GM12878 (cell line): ENCODE measurements around the gene ZBED1.

Experiments
- ATF3 ChIP-seq: IDR thresholded peaks from 2 replicates; pipeline ENCODE4 v1.6.1; 2011; ENCODE audit warnings: low read depth, mild to moderate bottlenecking, low read length, moderate library complexity, borderline replicate concordance; ENCODE audit errors: extremely low read depth
- CREM ChIP-seq: IDR thresholded peaks from 2 replicates; pipeline ENCODE4 v1.6.1; 2014; ENCODE audit warnings: antibody characterized with exemption, low read depth
- EP300 ChIP-seq, 2 experiments: fragments of 150-350 bp in 1 of 2; IDR thresholded peaks; 2 replicates each; pipeline ENCODE4 v1.6.1; 2011 to 2012; ENCODE audit warnings: low read depth in 2 of 2, low read length in 2 of 2, borderline replicate concordance in 1 of 2, improper control_type of control experiment in 1 of 2, inconsistent platforms in 1 of 2; ENCODE audit not compliant: control insufficient read depth in 1 of 2
- ESRRA ChIP-seq: IDR thresholded peaks from 2 replicates; pipeline ENCODE4 v1.6.1; 2012; ENCODE audit warnings: mild to moderate bottlenecking, low read length, improper control_type of control experiment
- FOS ChIP-seq: IDR thresholded peaks from 3 replicates; pipeline ENCODE4 v1.6.1; 2011; ENCODE audit warnings: borderline replicate concordance; ENCODE audit not compliant: insufficient read length; ENCODE audit errors: extremely low read depth
- KDM1A ChIP-seq: fragments of 200-600 bp; sonication (generic); IDR thresholded peaks from 2 replicates; pipeline ENCODE4 v1.6.1; 2016; ENCODE audit warnings: borderline replicate concordance
- RBBP5 ChIP-seq: fragments of 200-600 bp; sonication (generic); conservative IDR thresholded peaks from 2 replicates; pipeline ENCODE4 v1.6.1; 2016
- TCF12 ChIP-seq: IDR thresholded peaks from 2 replicates; pipeline ENCODE4 v1.6.1; 2011; ENCODE audit warnings: low read depth, mild to moderate bottlenecking, low read length
- ZBED1 ChIP-seq: IDR thresholded peaks from 2 replicates; pipeline ENCODE4 v1.6.1; 2016; ENCODE audit warnings: borderline replicate concordance
- ZBTB33 ChIP-seq: fragments of 450-650 bp; IDR thresholded peaks from 2 replicates; pipeline ENCODE4 v1.6.1; 2017; ENCODE audit warnings: mild to moderate bottlenecking
- ZNF207 ChIP-seq: fragments of 450-650 bp; IDR thresholded peaks from 2 replicates; pipeline ENCODE4 v1.6.1; 2014; ENCODE audit warnings: antibody characterized with exemption, mild to moderate bottlenecking, borderline replicate concordance
- TF ChIP-seq, protein P1 (sequence below): IDR thresholded peaks from 2 replicates; pipeline ENCODE4 v1.6.1; 2012; ENCODE audit warnings: low read depth, low read length, improper control_type of control experiment
- TF ChIP-seq, protein P2 (sequence below): IDR thresholded peaks from 2 replicates; pipeline ENCODE4 v1.6.1; 2012; ENCODE audit warnings: low read depth, low read length, improper control_type of control experiment

GRCh38 chrX:2474963-2475726 lies 25.6 kb downstream of the ZBED1 start:
- TF ChIP-seq ZBTB33 (no peak), ZBED1 (no peak), ESRRA (no peak), TCF12 (no peak), RBBP5 (no peak), KDM1A (no peak), FOS (no peak), ATF3 (no peak), CREM (no peak), EP300 (IDR thresholded peaks at IDR 0.05; ENCODE audit: borderline replicate concordance in 1 of 2, control insufficient read depth in 1 of 2, low read depth in 2 of 2, low read length in 2 of 2) (no peak), ZNF207 (no peak)
- TF ChIP-seq, protein P1, sequence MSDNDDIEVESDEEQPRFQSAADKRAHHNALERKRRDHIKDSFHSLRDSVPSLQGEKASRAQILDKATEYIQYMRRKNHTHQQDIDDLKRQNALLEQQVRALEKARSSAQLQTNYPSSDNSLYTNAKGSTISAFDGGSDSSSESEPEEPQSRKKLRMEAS, result no peak
- TF ChIP-seq, protein P2, sequence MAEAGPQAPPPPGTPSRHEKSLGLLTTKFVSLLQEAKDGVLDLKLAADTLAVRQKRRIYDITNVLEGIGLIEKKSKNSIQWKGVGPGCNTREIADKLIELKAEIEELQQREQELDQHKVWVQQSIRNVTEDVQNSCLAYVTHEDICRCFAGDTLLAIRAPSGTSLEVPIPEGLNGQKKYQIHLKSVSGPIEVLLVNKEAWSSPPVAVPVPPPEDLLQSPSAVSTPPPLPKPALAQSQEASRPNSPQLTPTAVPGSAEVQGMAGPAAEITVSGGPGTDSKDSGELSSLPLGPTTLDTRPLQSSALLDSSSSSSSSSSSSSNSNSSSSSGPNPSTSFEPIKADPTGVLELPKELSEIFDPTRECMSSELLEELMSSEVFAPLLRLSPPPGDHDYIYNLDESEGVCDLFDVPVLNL, result no peak
